ENCODE results near the gene CLEC17A.
"Not testable (repeated sequence)": the region's sequence is repeated elsewhere in the genome, so short reads cannot be mapped to it uniquely, and the experiment has no call there.

Gene CLEC17A

DNA sequence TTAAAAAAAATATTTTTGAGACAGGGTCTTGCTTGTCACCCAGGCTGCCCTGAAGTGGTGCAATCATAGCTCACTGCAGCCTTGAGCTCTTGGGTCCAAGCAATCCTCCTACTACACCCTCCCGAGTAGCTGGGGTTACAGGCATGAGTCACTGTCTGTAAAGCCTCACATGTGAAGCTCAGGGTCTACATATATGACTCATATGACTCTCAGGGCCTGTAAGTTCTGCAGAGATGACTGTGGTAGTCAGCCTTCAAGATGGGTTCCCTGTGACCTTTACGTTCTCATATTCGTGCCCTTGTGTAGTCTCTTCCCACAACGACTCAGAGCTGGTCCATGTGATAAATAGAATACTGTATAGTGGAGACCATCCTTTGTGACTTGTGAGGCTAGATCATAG lies 6.5 kb downstream of the CLEC17A start:
- H3K27me3 Mint-ChIP-seq; H3K9me3 Mint-ChIP-seq (ENCODE audit: low read depth); H3K4me3 Mint-ChIP-seq; H3K36me3 Mint-ChIP-seq; H3K27ac Mint-ChIP-seq; H3K4me1 Mint-ChIP-seq (ENCODE audit: low read depth): not testable (repeated sequence)

DNA sequence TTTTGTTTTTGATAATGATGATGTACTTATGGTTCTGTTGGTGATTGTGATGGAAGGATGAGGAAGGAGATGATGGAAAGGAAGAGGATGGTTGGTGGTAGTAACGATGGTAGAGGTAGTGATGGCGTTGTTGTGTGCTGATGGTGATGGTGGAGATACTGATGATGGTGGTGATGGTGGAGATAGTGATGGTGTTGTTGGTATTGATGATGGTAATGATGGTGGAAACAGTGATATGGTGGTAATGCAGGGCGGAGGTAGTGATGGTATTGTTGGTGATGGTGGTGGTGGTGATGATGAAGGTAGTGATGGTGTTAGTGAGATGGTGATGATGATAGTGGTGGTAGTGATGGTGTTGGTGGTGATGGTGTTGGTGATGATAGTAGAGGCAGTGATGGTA lies 12.7 kb downstream of the CLEC17A start:
- Mint-ChIP-seq H3K9me3 (ENCODE audit: low read depth) (peaks cover 7% of the 10 kb centered on the region), H3K4me3 (no peak overlapping the region), H3K27me3 (peaks cover 6% of the 10 kb centered on the region), H3K27ac (no peak overlapping the region), H3K36me3 (peaks cover 3% of the 10 kb centered on the region), H3K4me1 (ENCODE audit: low read depth) (no peaks in the 10 kb centered on the region)

DNA sequence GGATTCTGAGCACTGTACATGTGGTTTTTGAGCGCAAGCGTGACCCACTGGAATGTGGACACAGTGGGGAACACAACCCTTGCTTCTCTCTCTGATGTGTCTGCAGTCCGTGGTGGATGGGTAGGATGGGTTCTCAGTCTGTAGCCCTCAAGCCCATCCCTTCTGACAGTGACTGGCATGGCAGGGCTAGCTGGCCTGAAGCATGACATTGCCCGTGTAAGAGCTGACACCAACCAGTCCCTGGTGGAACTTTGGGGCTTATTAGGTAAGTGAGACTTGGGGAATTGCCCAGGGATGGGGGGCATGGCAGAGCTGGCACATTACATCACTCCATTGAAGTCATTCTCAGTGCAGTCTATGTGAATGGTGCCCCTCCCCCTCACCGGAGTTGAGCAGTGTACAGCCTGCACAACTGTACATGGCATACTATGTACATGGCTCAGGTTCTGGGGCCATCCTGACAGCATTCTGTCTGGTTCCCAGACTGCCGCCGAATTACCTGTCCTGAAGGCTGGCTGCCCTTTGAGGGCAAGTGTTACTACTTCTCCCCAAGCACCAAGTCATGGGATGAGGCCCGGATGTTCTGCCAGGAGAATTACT lies 16.8 kb downstream of the CLEC17A start:
- Mint-ChIP-seq H3K36me3 (peaks cover 3% of the 10 kb centered on the region), H3K27ac (no peak overlapping the region), H3K27me3 (no peaks in the 10 kb centered on the region), H3K4me1 (ENCODE audit: low read depth) (peaks cover 4% of the 10 kb centered on the region), H3K9me3 (ENCODE audit: low read depth) (peaks cover 7% of the 10 kb centered on the region), H3K4me3 (no peak overlapping the region)

DNA sequence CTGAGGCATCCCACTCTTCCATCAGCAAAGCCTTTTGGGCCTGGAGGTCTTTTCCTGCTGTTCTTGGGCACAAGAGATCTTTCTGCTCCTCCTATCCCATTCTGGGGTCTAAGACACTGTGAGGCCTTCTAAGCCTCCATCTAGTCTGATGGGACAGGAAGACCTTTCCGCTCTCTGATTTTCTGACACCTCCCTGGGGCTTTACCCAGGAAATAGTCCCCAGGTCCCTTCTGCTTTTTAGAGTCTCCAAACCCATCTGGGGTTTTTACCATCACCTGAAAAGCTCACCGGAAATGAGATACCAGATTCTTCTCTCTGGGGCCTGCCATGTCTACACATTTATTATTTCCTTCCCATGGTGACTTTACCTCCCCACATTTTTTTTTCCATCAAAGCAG lies 21.1 kb downstream of the CLEC17A start:
- Mint-ChIP-seq H3K27me3 (no peaks in the 10 kb centered on the region), H3K9me3 (ENCODE audit: low read depth) (no peaks in the 10 kb centered on the region), H3K4me3 (no peak overlapping the region), H3K4me1 (ENCODE audit: low read depth) (peaks cover 4% of the 10 kb centered on the region), H3K36me3 (no peaks in the 10 kb centered on the region), H3K27ac (no peak overlapping the region)

DNA sequence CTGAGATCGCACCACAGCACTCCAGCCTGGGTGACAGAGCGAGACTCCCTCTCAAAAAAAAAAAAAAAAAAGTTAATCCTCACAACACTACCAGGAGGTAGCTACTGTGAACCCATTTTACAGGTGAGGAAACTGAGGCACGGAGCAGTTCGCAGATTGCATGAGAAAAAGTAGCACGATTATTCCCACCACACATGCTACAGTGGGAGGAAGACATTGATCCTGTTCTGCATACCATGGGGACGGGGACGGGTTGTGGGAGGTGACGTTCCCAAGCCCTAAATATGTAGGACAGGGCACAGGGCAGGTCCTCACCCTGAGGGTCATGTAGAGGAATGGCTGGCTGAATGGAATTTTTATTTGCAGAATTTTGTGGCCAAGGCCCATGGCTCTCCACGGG lies 23.7 kb downstream of the CLEC17A start:
- no peak overlapping the region for H3K27ac Mint-ChIP-seq
- H3K9me3 Mint-ChIP-seq (ENCODE audit: low read depth), result no peaks in the 10 kb centered on the region
- H3K36me3 Mint-ChIP-seq, result no peaks in the 10 kb centered on the region
- H3K4me1 Mint-ChIP-seq (ENCODE audit: low read depth), result peaks cover 4% of the 10 kb centered on the region
- H3K27me3 Mint-ChIP-seq, result no peaks in the 10 kb centered on the region
- no peak overlapping the region for H3K4me3 Mint-ChIP-seq

DNA sequence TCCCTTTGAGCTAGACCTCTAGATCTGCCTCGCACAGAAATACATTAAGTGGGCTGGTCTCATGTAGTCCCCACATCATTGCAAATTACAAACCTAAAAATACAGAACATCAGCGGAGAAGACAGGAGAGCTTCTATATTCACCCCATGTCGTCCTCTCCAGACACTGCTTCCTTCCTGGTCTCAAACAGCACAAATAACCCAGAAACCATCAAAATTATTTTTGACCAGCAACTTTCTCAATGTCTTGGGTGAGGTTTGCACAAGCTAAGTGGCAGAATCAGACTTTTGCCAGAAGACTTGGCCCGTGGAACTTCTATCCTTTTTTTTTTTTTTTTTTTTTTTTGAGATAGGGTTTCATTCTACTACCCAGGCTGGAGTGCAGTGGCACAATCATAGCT lies 28.2 kb downstream of the CLEC17A start:
- Mint-ChIP-seq H3K4me3 (no peak overlapping the region), H3K4me1 (ENCODE audit: low read depth) (no peaks in the 10 kb centered on the region), H3K27ac (no peak overlapping the region), H3K36me3 (no peaks in the 10 kb centered on the region), H3K27me3 (no peaks in the 10 kb centered on the region), H3K9me3 (ENCODE audit: low read depth) (no peaks in the 10 kb centered on the region)

DNA sequence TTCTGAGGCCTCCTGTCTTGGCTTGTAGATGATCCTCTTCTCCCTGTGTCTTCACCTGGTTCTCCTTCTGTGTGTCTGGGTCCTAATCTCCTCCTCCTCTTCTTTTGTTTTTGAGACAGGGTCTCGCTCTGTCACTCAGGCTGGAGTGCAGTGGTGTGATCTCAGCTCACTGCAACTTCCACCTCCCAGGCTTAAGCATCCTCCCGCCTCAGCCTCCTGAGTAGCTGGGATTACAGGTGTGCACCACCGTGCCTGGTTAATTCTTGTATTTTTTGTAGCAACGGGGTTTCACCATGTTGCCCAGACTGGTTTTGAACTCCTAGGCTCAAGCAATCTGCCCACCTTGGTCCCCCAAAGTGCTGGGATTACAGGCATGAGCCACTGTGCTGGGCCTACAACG lies 29.4 kb downstream of the CLEC17A start:
- not testable (repeated sequence) for H3K9me3 Mint-ChIP-seq (ENCODE audit: low read depth); H3K27me3 Mint-ChIP-seq; H3K4me3 Mint-ChIP-seq; H3K4me1 Mint-ChIP-seq (ENCODE audit: low read depth); H3K36me3 Mint-ChIP-seq; H3K27ac Mint-ChIP-seq

DNA sequence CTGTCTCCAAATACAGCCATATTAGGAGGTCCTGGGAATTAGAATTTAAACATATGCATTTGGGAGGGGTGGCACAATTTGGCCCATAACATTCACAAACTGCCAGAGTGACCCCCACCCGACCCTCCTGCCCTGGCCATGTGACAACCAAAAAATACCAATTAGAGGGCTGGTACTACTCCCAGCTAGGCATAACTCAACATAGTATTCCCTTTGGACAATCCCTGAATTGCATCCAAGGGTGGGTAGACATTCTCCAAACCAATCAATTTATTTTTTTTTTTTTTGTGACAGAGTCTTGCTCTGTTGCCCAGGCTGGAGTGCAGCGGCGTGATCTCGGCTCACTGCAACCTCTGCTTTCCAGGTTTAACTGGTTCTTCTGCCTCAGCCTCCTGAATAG lies 29.8 kb downstream of the CLEC17A start:
- Mint-ChIP-seq H3K36me3 (peaks cover 1% of the 10 kb centered on the region), H3K9me3 (ENCODE audit: low read depth) (no peaks in the 10 kb centered on the region), H3K27ac (no peak overlapping the region), H3K4me3 (no peak overlapping the region), H3K27me3 (peaks cover 1% of the 10 kb centered on the region), H3K4me1 (ENCODE audit: low read depth) (no peaks in the 10 kb centered on the region)

DNA sequence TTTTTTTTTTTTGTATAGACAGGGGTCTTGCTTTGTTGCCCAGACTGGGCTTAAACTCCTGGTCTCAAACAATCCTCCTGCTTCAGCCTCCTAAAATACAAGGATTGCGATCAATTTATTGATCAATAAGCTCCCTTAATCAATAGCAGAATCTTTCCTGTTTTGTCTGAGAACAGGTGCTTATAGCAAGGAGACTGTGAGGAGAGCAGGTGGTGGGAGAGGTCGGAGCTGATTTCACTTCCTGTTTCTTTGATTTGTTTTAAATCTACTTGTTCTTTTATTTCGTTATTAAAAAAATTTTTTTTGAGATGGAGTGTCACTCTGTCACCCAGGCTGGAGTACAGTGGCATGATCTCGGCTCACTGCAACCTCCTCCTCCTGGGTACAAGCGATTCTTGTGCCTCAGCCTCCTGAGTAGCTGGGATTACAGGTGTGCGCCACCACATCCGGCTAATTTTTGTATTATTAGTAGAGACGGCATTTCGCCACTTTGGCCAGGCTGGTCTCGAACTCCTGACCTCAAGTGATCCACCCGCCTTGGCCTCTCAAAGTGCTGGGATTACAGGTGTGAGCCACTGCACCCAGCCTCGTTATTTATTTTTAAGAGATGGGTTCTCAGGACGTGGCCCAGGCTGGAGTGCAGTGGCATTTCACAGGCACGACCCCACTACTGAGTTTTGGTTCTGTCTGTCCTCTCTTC lies 30.7 kb downstream of the CLEC17A start:
- H3K4me3 Mint-ChIP-seq; H3K36me3 Mint-ChIP-seq; H3K27me3 Mint-ChIP-seq; H3K27ac Mint-ChIP-seq; H3K9me3 Mint-ChIP-seq (ENCODE audit: low read depth); H3K4me1 Mint-ChIP-seq (ENCODE audit: low read depth): not testable (repeated sequence)

DNA sequence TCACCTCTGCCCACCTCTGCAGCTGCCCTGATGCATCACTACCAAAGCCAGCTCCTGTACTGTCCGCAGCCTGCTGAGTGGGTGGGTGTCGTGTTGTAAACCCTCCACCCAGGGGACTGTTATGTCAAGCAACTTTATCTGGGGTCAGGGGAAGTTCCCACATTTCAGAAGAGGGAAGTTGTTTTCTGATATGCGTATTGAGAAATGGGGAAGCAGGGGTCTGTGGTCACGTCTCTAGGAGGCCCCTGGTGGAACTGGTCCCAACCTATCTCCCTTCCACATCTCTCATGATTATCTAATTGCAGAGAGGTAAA lies 31.2 kb downstream of the CLEC17A start:
- H3K36me3 Mint-ChIP-seq, result peaks cover 2% of the 10 kb centered on the region
- H3K4me3 Mint-ChIP-seq, result no peak overlapping the region
- peaks cover 2% of the 10 kb centered on the region for H3K27me3 Mint-ChIP-seq
- peaks cover 3% of the 10 kb centered on the region for H3K9me3 Mint-ChIP-seq (ENCODE audit: low read depth)
- H3K4me1 Mint-ChIP-seq (ENCODE audit: low read depth), result no peaks in the 10 kb centered on the region
- no peak overlapping the region for H3K27ac Mint-ChIP-seq

DNA sequence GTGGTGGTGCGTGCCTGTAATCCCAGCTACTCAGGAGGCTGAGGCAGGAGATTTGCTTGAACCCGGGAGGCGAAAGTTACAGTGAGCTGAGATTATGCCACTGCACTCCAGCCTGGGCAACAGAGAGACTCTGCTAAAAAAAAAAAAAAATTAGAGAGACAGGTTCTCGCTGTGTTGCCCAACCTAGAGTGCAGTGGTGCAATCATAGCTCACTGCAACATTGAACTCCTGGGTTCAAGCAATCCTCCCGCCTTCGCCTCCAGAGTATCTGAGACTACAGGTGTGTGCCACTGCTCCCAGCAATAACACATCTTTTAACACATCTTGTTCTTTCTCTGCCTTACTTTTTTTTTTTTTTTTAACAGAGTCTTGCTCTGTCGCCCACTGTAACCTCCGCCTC lies 32.7 kb downstream of the CLEC17A start:
- peaks cover 2% of the 10 kb centered on the region for H3K27me3 Mint-ChIP-seq
- H3K36me3 Mint-ChIP-seq, result peaks cover 6% of the 10 kb centered on the region
- peaks cover 14% of the 10 kb centered on the region for H3K9me3 Mint-ChIP-seq (ENCODE audit: low read depth)
- H3K4me1 Mint-ChIP-seq (ENCODE audit: low read depth), result no peaks in the 10 kb centered on the region
- H3K27ac Mint-ChIP-seq, result no peak overlapping the region
- no peak overlapping the region for H3K4me3 Mint-ChIP-seq

DNA sequence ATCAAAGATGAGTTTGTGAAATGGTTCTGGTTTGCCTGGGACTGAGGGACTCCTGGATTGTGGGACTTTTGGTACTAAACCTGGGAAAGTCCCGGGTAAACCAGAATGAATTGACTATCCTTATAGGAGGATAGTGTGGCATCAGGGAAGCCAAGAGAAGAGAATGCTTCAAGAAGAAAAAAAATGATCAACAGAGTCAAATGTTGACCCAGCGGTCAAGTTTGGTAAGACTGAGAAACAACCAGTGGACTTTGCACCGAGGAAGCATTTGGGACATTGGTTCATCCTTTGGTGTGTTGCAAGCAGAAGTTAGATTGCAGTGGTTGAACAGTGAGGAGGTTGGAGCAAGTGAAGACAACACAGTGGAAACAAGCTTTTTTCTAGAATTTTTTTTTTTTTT lies 33.5 kb downstream of the CLEC17A start:
- no peak overlapping the region for H3K27ac Mint-ChIP-seq
- H3K4me1 Mint-ChIP-seq (ENCODE audit: low read depth), result no peaks in the 10 kb centered on the region
- H3K9me3 Mint-ChIP-seq (ENCODE audit: low read depth), result peaks cover 14% of the 10 kb centered on the region
- H3K36me3 Mint-ChIP-seq, result peaks cover 6% of the 10 kb centered on the region
- peaks cover 2% of the 10 kb centered on the region for H3K27me3 Mint-ChIP-seq
- no peak overlapping the region for H3K4me3 Mint-ChIP-seq

DNA sequence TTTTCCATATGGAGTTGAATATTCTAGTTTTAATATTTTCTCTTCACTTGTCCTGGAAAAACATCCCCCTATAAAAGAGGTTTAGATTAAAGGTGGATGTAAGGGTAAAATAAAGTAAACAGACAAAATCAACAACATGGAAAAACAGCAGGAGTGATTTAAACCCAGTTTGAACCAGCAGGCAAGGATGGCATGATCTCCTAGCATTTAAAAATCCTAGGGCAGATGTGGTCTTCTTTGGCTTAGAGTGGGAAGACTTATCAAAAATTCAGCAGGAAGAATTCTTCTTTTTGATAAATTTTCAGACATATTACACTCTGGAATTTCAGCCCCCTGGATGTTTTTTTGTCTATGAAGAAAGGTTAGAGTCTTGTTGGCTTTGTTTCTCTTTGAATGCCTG lies 36.5 kb downstream of the CLEC17A start:
- Mint-ChIP-seq H3K27me3 (peaks cover 5% of the 10 kb centered on the region), H3K9me3 (ENCODE audit: low read depth) (peaks cover 14% of the 10 kb centered on the region), H3K4me1 (ENCODE audit: low read depth) (no peaks in the 10 kb centered on the region), H3K36me3 (peaks cover 6% of the 10 kb centered on the region), H3K4me3 (no peak overlapping the region), H3K27ac (no peak overlapping the region)

DNA sequence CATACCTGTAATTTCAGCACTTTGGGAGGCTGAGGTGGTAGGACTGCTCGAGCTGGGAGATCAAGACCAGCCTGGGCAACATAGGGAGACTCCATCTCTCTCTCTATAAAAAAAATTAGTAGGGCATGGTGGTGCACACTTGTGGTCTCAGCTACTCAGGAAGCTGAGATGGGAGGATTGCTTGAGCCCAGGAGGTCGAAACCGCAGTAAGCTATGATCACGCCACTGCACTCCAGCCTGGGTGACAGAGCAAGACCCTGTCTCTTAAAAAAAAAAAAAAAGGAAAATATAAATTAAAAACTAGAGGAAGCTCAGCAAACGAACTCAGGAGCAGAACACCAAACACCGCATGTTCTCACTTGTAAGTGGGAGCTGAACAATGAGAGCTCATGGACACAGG lies 41.6 kb downstream of the CLEC17A start:
- H3K4me3 Mint-ChIP-seq; H3K27me3 Mint-ChIP-seq; H3K4me1 Mint-ChIP-seq (ENCODE audit: low read depth); H3K27ac Mint-ChIP-seq; H3K36me3 Mint-ChIP-seq: not testable (repeated sequence)
- H3K9me3 Mint-ChIP-seq (ENCODE audit: low read depth), result peaks cover 10% of the 10 kb centered on the region

DNA sequence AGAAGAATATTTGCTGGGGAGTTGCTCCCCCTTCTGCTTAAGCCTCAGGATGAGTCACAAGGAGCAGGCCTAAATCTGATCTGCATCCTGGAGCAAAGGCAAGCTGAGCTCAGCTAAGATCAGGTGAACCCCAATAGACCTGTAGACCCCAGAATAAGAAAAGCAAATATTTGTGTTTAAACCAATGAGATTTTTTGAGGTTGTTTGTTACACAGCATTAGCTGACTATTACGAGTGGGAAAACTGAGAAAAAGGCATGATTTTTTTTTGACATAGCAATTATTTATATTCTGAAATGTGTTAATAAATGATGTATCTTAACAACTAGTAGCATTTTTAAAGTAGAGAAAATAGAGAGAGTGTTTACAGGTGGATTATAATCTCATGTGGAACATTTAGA lies 46.7 kb downstream of the CLEC17A start:
- peaks cover 4% of the 10 kb centered on the region for H3K9me3 Mint-ChIP-seq (ENCODE audit: low read depth)
- no peaks in the 10 kb centered on the region for H3K4me1 Mint-ChIP-seq (ENCODE audit: low read depth)
- no peak overlapping the region for H3K27ac Mint-ChIP-seq
- H3K36me3 Mint-ChIP-seq, result peaks cover 3% of the 10 kb centered on the region
- H3K27me3 Mint-ChIP-seq, result peaks cover 1% of the 10 kb centered on the region
- no peak overlapping the region for H3K4me3 Mint-ChIP-seq

DNA sequence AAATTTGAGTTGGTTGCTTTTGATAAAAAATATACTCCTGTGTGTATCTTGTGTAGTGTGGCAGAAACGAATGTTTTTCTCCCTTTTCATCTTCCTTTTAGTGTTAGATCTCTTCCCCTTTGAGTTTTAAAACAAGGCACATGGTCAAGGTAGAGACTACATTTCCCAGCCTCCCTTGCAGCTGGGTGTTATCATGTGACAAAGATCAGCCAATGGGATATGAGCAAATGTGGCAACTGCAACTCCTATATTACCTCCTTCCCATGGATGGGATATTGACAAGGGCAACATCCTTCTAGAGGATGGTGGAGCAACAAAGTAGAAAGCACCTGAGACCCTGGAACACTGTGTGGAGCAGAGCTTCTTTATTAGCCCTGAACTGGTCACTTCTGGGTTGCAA lies 49.4 kb downstream of the CLEC17A start:
- no peak overlapping the region for H3K4me3 Mint-ChIP-seq
- peaks cover 4% of the 10 kb centered on the region for H3K9me3 Mint-ChIP-seq (ENCODE audit: low read depth)
- H3K27ac Mint-ChIP-seq, result no peak overlapping the region
- peaks cover 2% of the 10 kb centered on the region for H3K27me3 Mint-ChIP-seq
- peaks cover 5% of the 10 kb centered on the region for H3K36me3 Mint-ChIP-seq
- H3K4me1 Mint-ChIP-seq (ENCODE audit: low read depth), result no peaks in the 10 kb centered on the region

Measured in activated naive CD8-positive, alpha-beta T cell (primary cell).